T-helper 22 cell (primary cell): ENCODE data around the gene AP2S1.

Experiments used
- DNase-seq: peaks from one replicate; pipeline ENCODE4 v3.0.0-alpha.2; 2020; ENCODE audit warnings: low read depth

AP2S1 gene

GRCh38 chr19:46802152-46802551 is 48.5 kb downstream of the AP2S1 start:
- no peak for DNase-seq

- no peak for DNase-seq
Measured at GRCh38 chr19:46798713-46799112, 51.9 kb downstream of the AP2S1 start.

DNA sequence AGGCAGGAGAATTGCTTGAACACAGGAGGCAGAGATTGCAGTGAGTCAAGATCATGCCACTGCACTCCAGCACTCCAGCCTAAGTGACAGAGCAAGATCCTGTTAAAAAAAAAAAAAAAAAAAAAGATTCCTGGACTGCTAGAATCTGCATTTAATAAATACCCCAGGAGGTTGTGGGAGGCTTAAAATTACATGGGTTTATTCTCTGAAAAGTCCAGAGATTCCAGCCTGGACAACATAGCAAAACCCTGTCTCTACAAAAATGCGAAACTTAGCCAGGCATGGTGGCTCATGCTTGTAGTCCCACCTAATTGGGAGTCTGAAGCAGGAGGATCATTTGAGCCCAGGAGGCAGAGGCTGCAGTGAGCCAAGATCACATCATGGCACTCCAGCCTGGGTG is 52.8 kb downstream of the AP2S1 start:
- DNase-seq = no peak

- peak; percentile 10 for DNase-seq
Measured at GRCh38 chr19:46791944-46792343, 58.7 kb downstream of the AP2S1 start.

DNA sequence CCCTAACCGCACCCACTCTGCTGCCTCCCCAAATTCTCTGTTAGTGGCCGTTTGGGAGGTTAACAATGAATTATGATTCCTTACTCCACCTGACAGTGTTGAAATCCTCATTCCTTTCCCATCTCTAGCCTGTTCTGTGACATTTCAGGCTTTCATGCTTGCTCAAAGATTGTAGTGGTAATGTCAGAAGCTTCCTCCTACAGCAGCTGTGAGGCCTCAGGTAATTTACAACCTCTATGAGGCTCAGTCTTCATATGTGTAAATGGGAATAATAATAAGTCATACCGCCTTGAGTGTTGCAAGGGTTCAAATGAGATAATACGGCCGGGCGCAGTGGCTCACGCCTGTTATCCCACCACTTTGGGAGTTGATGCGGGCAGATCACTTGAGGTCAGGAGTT is 61.3 kb downstream of the AP2S1 start:
- DNase-seq = no peak

DNA sequence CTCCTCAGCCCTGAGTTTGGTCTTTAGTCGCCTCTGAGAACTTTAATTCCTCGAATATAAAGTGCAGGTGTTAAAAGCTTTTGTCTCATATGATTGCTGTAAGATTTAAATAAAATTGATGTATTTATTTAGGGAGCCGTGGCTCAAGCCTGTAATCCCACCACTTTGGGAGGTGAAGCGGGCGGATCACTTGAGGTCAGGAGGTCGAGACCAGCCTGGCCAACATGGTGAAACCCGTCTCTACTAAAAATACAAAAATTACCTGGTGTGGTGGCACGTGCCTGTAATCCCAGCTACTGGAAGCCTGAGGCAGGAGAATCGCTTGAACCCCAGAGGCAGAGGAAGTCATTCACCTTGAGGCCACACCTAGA is 61.7 kb downstream of the AP2S1 start:
- DNase-seq = no peak

GRCh38 chr19:46788262-46788967 is 62.2 kb downstream of the AP2S1 start, which contains the start of gene SLC1A5:
TSS of gene SLC1A5 (minus strand) at chr19:46788594. CDS start at chr19:46787965, 629 bp downstream.
- peak; percentile 96 for DNase-seq
